Activated CD4-positive, alpha-beta memory T cell treated with anti-CD3 and anti-CD28 coated beads, Interleukin-2, amount 10 ng/mL, durations not matched to agents 7 days and 5 days (primary cell): Measurements from ENCODE around the gene SULT1E1. TPM values are rescaled to one million over a fixed set of nuclear protein-coding genes. Genes with fewer than 3 reads are reported as not detected.

Experiments used
- CTCF ChIA-PET: fragments of 350-600 bp; sonication (Branson Sonifier 250); formaldehyde crosslinking; loops from one replicate; lab custom pipeline; 2021; ENCODE audit warnings: antibody characterized with exemption, inconsistent platforms; lab: Charles Lee
- POLR2A ChIA-PET: fragments of 350-600 bp; sonication (Branson Sonifier 250); formaldehyde crosslinking; loops from one replicate; lab custom pipeline; 2021; ENCODE audit warnings: antibody characterized with exemption; lab: Charles Lee
- DNase-seq: peaks from one replicate; pipeline ENCODE4 v3.0.0-alpha.2; 2020
- H3K27ac Mint-ChIP-seq: one replicate; pipeline ENCODE4 v1.8.0; 2021; ENCODE audit warnings: mild to moderate bottlenecking, mixed read lengths
- H3K27me3 Mint-ChIP-seq: one replicate; pipeline ENCODE4 v1.8.0; 2021; ENCODE audit warnings: mixed read lengths
- H3K36me3 Mint-ChIP-seq: one replicate; pipeline ENCODE4 v1.8.0; 2021; ENCODE audit warnings: low read depth, mixed read lengths
- H3K4me1 Mint-ChIP-seq: one replicate; pipeline ENCODE4 v1.8.0; 2021; ENCODE audit warnings: mixed read lengths
- H3K4me3 Mint-ChIP-seq: one replicate; pipeline ENCODE4 v1.8.0; 2021; ENCODE audit warnings: mild to moderate bottlenecking, mixed read lengths
- H3K9me3 Mint-ChIP-seq: one replicate; pipeline ENCODE4 v1.8.0; 2021; ENCODE audit warnings: mixed read lengths
- total RNA-seq, 2 experiments: library from RNA; stranded (reverse); gene quantifications; one replicate each; pipeline ENCODE4 v1.2.3, GENCODE V29; 2021

The SULT1E1 gene
- total RNA-seq, 2 experiments from 2014 or later = not detected

DNA sequence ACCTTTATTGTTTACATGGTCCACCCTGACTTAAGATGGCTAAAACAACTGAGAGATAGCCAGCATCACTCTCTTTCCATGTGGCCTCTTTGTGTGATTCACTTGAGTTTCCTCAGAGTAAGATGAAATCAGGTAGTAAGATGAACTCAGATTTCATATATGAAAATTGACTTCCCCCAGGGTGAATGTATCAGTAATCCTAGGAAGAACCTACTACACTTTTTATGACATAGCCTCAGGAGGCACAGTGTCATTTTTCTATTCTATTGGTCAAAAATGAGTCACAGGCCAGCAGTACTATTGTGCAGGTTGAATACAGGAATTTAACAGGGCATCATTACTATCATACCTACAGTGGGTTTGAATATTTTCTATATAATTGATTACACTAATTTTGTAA lies 14.6 kb upstream of the SULT1E1 start:
- Mint-ChIP-seq H3K27me3 (no peaks in the 10 kb centered on the region), H3K9me3 (peaks cover 3% of the 10 kb centered on the region), H3K36me3 (no peaks in the 10 kb centered on the region), H3K4me1 (no peaks in the 10 kb centered on the region), H3K27ac (no peak overlapping the region), H3K4me3 (no peak overlapping the region)
- POLR2A ChIA-PET = no interaction called here
- DNase-seq = no peak
- CTCF ChIA-PET = no interaction called here

DNA sequence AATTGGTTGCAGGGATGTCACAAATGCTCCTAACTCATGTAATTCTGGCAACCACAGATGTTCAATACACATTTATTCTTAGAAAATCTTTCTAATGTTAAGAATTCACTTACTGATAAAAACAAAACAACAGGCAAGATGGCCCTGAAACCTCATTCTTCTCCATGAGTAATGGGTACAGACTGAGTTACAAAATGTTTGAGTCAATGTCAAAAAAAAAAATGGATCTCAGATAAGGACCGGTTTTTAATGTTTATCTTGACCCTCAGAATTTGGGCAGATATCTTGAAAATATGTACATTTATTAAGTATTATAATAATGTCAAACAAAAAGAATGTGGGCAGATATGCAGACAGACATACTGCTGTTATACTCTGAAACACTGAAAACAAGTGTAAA lies 1.8 kb upstream of the SULT1E1 start:
- Mint-ChIP-seq H3K27ac (no peak overlapping the region), H3K9me3 (no peaks in the 10 kb centered on the region), H3K27me3 (no peaks in the 10 kb centered on the region), H3K36me3 (no peaks in the 10 kb centered on the region), H3K4me1 (no peaks in the 10 kb centered on the region), H3K4me3 (no peak overlapping the region)
- no peak for DNase-seq
- POLR2A ChIA-PET = no interaction called here
- CTCF ChIA-PET = no interaction called here

DNA sequence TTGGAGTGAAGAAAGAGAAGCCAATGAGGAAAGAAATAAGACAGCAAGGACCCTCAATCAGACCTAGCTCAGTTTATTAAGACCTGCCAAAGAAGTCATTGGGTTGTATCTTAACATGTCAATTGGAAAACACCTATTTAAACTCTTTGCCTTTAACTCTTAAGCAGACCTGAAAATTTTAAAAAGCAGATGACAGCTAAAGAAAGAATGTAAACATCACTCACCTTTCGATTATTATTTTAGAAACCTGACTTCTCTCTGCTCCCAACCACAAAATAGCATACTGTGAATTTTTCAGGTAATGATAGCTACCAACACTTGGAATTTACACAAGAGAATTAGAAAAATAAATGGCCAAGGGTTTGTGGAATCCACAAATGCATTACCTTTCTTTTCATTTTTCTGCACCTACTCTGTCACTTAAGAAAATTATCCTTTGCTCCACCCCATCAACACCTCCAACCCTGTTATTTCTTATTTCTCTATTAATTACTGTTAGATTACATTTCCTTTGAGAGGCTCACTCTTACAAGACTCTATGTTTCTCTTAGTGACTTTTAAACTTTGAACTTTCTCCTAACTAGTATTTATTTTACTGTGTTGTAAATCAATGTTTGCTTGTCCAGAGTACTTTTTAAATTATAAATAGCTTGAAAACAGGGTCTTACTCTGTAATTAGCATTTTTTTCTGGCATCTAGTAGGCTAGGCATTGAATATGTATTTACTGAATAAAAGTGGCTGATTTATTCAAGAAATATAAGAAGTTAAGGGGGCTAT lies 765 bp upstream of the SULT1E1 start:
- ChIA-PET CTCF (no interaction called here), POLR2A (no interaction called here)
- no peaks in the 10 kb centered on the region for H3K4me1 Mint-ChIP-seq
- H3K4me3 Mint-ChIP-seq = no peak overlapping the region
- H3K27me3 Mint-ChIP-seq = no peaks in the 10 kb centered on the region
- H3K9me3 Mint-ChIP-seq = no peaks in the 10 kb centered on the region
- H3K27ac Mint-ChIP-seq = no peak overlapping the region
- no peaks in the 10 kb centered on the region for H3K36me3 Mint-ChIP-seq
- DNase-seq = no peak

DNA sequence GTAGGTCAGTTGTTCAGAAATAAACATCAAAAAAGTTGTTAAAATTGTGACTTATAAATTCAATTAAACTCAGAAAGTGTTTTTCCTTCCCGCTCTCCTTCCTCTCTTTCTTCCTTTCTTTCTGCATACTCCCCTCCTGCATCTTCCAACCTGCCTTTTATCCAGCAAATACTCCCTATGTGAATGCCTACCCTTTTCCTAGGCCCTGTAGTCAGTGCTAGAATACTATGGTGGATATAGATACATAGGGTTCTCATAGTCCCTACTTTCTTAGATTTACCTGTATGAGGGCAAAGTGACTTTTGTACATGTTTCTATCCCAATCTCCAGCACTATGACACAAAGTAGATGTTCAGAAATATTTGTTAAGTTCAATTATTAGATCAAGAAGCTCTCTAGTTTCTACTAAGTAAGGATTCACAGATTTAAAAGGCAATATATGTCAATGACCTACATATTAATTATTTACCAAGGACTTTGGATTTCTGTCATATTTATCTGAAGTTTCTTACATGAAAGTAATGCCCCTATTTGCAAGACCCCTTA lies 732 bp downstream of the SULT1E1 start:
- DNase-seq = no peak
- Mint-ChIP-seq H3K4me3 (no peak overlapping the region), H3K27me3 (no peaks in the 10 kb centered on the region), H3K27ac (no peak overlapping the region), H3K9me3 (no peaks in the 10 kb centered on the region), H3K4me1 (no peaks in the 10 kb centered on the region), H3K36me3 (no peaks in the 10 kb centered on the region)
- POLR2A ChIA-PET = no interaction called here
- CTCF ChIA-PET = no interaction called here

DNA sequence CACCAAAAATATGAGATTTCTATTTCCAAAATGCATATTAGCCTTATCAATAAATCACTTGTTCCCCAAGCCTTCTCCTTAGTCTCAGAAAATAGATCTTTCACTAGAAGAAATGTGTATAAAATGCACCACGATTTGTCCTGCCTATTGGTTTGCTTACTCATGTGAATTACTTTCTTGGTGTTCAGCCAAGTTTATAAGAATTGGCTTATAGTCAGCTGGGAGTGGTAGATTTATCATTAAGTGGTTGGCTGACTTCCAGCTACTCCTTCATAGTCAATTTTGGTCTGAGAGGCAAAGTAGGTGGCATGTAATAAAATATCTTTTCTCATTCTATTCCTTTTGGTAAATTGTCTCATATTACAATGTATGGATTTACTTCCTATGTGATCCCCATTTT lies 1.3 kb downstream of the SULT1E1 start:
- H3K36me3 Mint-ChIP-seq = no peaks in the 10 kb centered on the region
- POLR2A ChIA-PET = no interaction called here
- H3K4me3 Mint-ChIP-seq = no peak overlapping the region
- CTCF ChIA-PET = no interaction called here
- no peaks in the 10 kb centered on the region for H3K4me1 Mint-ChIP-seq
- no peak overlapping the region for H3K27ac Mint-ChIP-seq
- no peaks in the 10 kb centered on the region for H3K9me3 Mint-ChIP-seq
- DNase-seq = no peak
- H3K27me3 Mint-ChIP-seq = no peaks in the 10 kb centered on the region

DNA sequence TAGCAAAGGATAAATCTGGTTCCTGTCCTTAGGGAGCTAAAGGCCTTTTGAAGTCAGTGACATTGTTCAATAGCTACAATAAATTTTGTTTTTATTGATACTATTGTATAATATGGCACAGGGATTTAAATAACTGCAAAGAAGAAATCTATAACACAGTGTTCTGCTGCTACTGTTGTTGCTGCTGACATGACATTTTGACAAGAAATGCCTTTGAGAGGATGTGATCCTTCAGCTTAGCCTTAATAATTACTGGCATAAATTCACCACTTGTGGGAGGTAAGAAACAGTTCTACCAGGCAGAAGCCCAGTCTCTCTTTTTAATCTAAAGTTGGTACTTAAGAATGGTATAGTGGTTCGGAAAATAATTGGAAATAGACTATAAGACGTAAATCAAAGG lies 4.1 kb downstream of the SULT1E1 start:
- Mint-ChIP-seq H3K27me3 (no peaks in the 10 kb centered on the region), H3K4me1 (no peaks in the 10 kb centered on the region), H3K4me3 (no peak overlapping the region), H3K9me3 (no peaks in the 10 kb centered on the region), H3K27ac (no peak overlapping the region), H3K36me3 (no peaks in the 10 kb centered on the region)
- ChIA-PET CTCF (no interaction called here), POLR2A (no interaction called here)
- DNase-seq = no peak

DNA sequence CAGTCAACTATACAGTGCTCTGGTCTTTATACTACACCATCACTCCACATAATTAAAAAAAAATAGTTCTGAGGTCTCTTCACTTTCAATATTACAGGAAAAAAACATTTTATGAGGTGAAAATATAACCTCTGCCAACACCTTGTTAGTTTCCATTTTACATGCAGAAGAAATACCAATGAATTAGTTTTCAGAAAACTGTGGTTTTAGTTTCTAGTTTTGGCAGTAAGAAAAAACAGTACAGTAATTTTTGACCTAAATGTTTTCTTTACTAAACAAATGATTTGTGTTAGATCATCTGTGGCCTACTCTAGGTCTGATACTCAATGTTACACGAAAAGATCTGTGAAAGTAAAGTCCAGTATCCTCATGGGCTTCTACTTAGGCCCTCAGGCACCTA lies 10.0 kb downstream of the SULT1E1 start:
- DNase-seq = no peak
- H3K27me3 Mint-ChIP-seq = no peaks in the 10 kb centered on the region
- CTCF ChIA-PET = no interaction called here
- no peaks in the 10 kb centered on the region for H3K36me3 Mint-ChIP-seq
- H3K4me1 Mint-ChIP-seq = no peaks in the 10 kb centered on the region
- no peak overlapping the region for H3K27ac Mint-ChIP-seq
- H3K9me3 Mint-ChIP-seq = no peaks in the 10 kb centered on the region
- H3K4me3 Mint-ChIP-seq = no peak overlapping the region
- POLR2A ChIA-PET = no interaction called here

DNA sequence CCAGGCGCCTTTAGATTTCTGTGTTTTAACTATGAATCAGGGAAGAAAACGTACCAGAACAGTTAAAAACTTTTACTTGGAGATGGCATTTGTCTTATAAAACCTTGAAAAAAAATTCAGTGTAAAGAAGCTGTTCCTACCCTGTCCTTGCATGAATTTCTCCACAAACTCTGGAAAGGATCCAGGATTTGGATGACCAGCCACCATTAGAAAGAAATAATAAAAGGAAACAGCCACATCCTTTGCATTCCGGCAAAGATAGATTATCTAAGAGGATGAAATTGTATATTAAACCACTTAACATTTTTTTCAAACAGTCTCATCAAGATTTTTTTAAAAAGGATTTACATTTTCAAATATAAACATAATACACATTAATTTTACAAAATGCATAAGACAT lies 10.6 kb downstream of the SULT1E1 start:
- H3K36me3 Mint-ChIP-seq = no peaks in the 10 kb centered on the region
- ChIA-PET POLR2A (no interaction called here), CTCF (no interaction called here)
- H3K4me3 Mint-ChIP-seq = no peak overlapping the region
- H3K4me1 Mint-ChIP-seq = no peaks in the 10 kb centered on the region
- no peak for DNase-seq
- no peaks in the 10 kb centered on the region for H3K27me3 Mint-ChIP-seq
- no peaks in the 10 kb centered on the region for H3K9me3 Mint-ChIP-seq
- H3K27ac Mint-ChIP-seq = no peak overlapping the region

DNA sequence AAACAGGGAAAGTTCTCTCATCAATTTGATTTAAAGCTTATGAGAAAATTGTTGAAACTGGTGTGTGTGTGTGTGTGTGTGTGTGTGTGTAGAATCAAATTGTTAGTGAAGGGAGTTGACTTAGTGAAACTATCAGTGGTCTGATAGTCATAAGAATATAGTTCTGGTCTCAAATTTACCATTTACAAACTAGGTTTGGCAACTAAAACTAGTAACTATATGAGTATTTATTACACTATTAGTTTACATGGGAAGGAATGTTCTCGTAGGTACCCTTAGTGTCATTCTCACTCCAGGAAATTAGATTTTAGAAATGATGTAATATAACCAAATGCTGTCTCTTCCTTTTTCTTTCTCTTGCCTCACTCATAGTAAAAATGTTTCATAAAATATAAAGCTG lies 11.9 kb downstream of the SULT1E1 start:
- Mint-ChIP-seq H3K27ac (no peak overlapping the region), H3K4me3 (no peak overlapping the region), H3K36me3 (no peaks in the 10 kb centered on the region), H3K27me3 (no peaks in the 10 kb centered on the region), H3K9me3 (no peaks in the 10 kb centered on the region), H3K4me1 (no peaks in the 10 kb centered on the region)
- ChIA-PET POLR2A (no interaction called here), CTCF (no interaction called here)
- DNase-seq = no peak

DNA sequence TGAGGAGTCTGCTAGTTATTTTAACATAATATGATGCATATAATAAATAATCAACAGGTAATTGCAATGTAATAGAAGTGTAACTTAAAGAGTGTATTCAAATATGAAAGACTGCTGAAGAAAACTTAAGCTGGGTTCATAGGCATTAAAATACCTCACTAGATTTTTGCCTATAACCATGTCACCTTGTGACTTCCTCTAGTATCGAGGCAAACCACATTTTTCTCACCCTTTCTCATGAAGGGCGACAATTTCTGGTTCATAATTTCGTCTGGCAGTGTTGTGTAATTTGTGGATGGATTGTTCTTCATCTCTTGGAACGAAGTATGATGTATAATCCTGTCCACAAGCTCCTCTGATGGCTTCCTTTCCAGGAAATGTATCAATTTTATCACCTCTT lies 16.0 kb downstream of the SULT1E1 start:
- Mint-ChIP-seq H3K36me3 (no peaks in the 10 kb centered on the region), H3K27ac (no peak overlapping the region), H3K27me3 (no peaks in the 10 kb centered on the region), H3K4me3 (no peak overlapping the region), H3K9me3 (no peaks in the 10 kb centered on the region), H3K4me1 (no peaks in the 10 kb centered on the region)
- ChIA-PET CTCF (no interaction called here), POLR2A (no interaction called here)
- no peak for DNase-seq

DNA sequence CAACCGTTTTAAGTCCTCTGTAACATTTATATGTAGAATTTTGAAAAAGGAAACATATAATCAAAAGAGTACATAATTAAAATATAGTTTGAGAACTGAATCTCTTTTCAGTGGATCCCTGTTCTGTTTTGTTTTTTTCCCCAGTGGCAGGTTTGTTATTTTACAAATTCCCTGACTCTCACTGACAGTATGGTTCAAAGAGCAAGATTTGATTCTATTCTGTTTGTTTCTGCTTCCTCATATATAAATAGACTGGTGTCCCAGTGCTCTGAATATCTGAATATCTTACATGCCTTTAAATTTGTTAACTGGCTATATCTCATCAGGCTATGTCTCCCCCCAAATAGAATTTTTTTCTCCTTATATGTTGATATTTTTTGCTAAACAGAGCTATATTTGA lies 16.6 kb downstream of the SULT1E1 start:
- no peaks in the 10 kb centered on the region for H3K36me3 Mint-ChIP-seq
- ChIA-PET CTCF (no interaction called here), POLR2A (no interaction called here)

DNA sequence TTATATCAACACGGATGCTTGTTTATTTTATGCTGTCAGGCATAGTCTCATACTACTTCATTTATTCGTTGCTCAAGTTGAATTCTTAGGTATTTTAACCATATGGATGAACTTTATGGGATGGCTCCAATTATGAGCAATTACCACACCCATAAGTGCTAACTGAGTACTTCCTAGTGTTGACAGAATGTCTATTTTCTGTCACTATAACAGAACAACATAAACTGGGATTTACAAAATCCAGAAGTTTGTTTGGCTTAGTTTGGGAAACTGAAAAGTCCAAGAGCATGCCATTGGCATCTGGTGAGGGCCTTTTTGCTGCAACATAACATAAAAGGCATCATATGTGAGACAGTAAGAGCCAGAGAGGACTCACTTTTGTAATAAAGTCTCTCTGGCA lies 21.0 kb downstream of the SULT1E1 start:
- H3K4me3 Mint-ChIP-seq = no peak overlapping the region
- no peaks in the 10 kb centered on the region for H3K4me1 Mint-ChIP-seq
- no peaks in the 10 kb centered on the region for H3K27me3 Mint-ChIP-seq
- DNase-seq = no peak
- H3K36me3 Mint-ChIP-seq = no peaks in the 10 kb centered on the region
- no peak overlapping the region for H3K27ac Mint-ChIP-seq
- CTCF ChIA-PET = no interaction called here
- POLR2A ChIA-PET = no interaction called here
- no peaks in the 10 kb centered on the region for H3K9me3 Mint-ChIP-seq

More for the DNA sequence above, 16.6 kb downstream of the SULT1E1 start:
- Mint-ChIP-seq H3K27me3 (no peaks in the 10 kb centered on the region), H3K4me1 (no peaks in the 10 kb centered on the region), H3K9me3 (no peaks in the 10 kb centered on the region), H3K27ac (no peak overlapping the region), H3K4me3 (no peak overlapping the region)
- no peak for DNase-seq

DNA sequence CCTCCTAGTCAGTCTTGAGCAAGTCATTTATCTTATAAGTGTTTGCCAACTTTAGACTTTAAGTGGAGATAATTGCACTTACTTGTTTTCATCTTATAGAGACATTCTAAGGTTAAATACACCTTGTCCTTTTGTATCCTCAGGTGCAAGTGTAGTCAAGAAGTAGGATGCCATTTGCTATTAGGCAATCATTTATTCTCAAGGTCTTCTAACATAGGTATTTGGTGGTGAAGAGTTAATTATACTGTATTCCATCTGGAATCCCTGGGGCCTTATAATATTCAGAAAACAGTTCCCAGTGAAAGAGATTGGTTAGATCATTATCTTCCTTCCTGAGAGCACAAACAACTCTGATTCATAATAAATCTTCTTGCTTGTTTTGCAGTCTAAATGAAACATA lies 23.7 kb downstream of the SULT1E1 start:
- Mint-ChIP-seq H3K4me3 (no peak overlapping the region), H3K9me3 (no peaks in the 10 kb centered on the region), H3K27me3 (no peaks in the 10 kb centered on the region), H3K27ac (no peak overlapping the region), H3K4me1 (peaks cover 4% of the 10 kb centered on the region), H3K36me3 (no peaks in the 10 kb centered on the region)
- POLR2A ChIA-PET = no interaction called here
- DNase-seq = no peak
- CTCF ChIA-PET = no interaction called here

DNA sequence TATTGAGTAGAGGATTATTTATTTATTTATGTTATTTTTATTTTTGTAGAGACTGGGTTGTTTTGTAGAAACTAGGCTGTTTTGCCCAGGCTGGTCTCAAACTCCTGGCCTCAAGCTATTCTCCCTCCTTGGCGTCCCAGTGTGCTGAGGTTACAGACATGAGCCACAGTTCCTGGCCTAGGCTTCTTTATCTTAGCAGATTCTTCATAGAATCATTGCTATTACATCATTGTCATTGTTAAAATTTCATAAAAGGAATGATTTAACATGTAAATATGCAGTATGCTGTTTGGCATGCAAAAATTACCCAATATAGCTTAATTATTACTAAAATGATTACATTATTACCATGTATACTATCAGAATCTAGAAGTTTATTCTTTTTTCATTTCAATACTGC lies 24.2 kb downstream of the SULT1E1 start:
- Mint-ChIP-seq H3K4me1 (peaks cover 4% of the 10 kb centered on the region), H3K4me3 (no peak overlapping the region), H3K9me3 (no peaks in the 10 kb centered on the region), H3K36me3 (no peaks in the 10 kb centered on the region), H3K27ac (no peak overlapping the region), H3K27me3 (no peaks in the 10 kb centered on the region)
- no peak for DNase-seq
- ChIA-PET CTCF (no interaction called here), POLR2A (no interaction called here)
